K562 (cell line): ENCODE measurements around the gene SEC14L1. TPM values are rescaled to one million over a fixed set of nuclear protein-coding genes. Genes with fewer than 3 reads are reported as not detected.
A peak's percentile ranks its signal among the peaks of the same experiment; 100 is the strongest.

Experiments used
- BRD9 ChIP-seq: fragments of 450-650 bp; IDR thresholded peaks from 2 replicates; pipeline ENCODE4 v1.6.1; 2018; ENCODE audit warnings: low read depth; ENCODE audit not compliant: partially characterized antibody
- CBX2 ChIP-seq: fragments of 200-600 bp; sonication (generic); IDR thresholded peaks from one replicate; pipeline ENCODE4 v1.6.1; 2012; ENCODE audit warnings: mild to moderate bottlenecking, low read length, inconsistent platforms; ENCODE audit not compliant: insufficient read depth, poor library complexity, severe bottlenecking
- CEBPB ChIP-seq: fragments of 450-650 bp; IDR thresholded peaks from 2 replicates; pipeline ENCODE4 v1.6.1; 2016; ENCODE audit warnings: missing genetic modification characterization, missing compliant biosample characterization
- E2F3 ChIP-seq: fragments of 250-450 bp; sonication (Bioruptor Pico); IDR thresholded peaks from 2 replicates; pipeline ENCODE4 v1.4.0; 2020; ENCODE audit warnings: mild to moderate bottlenecking
- EP400 ChIP-seq: fragments of 450-650 bp; IDR thresholded peaks from 2 replicates; pipeline ENCODE4 v1.6.1; 2017; ENCODE audit warnings: antibody characterized with exemption, mild to moderate bottlenecking, moderate library complexity
- FOXA3 ChIP-seq, 2 experiments: fragments of 450-650 bp in 1 of 2; sonication (generic) in 1 of 2; formaldehyde crosslinking; IDR thresholded peaks in 1 of 2; conservative IDR thresholded peaks in 1 of 2; 2 replicates each; pipeline versions ENCODE4 v1.4.0 to v1.8.0; 2020 to 2022; ENCODE audit warnings: mild to moderate bottlenecking in 2 of 2, missing genetic modification reagents in 1 of 2
- KHSRP ChIP-seq: fragments of 450-650 bp; IDR thresholded peaks from 2 replicates; pipeline ENCODE4 v1.6.1; 2017
- MAX ChIP-seq: sonication (generic); formaldehyde crosslinking; IDR thresholded peaks from 2 replicates; pipeline ENCODE4 v1.9.0; 2022; ENCODE audit warnings: mild to moderate bottlenecking, missing genetic modification reagents
- MNT ChIP-seq, 2 experiments: fragments of 450-650 bp; conservative IDR thresholded peaks; 2 replicates each; pipeline ENCODE4 v1.6.1; 2017; ENCODE audit warnings: mild to moderate bottlenecking in 2 of 2, moderate library complexity in 2 of 2
- NFATC3 ChIP-seq: fragments of 450-650 bp; IDR thresholded peaks from 2 replicates; pipeline ENCODE4 v1.6.1; 2017; ENCODE audit warnings: mild to moderate bottlenecking
- PURB ChIP-seq: sonication (generic); formaldehyde crosslinking; IDR thresholded peaks from 2 replicates; pipeline ENCODE4 v1.9.0; 2021; ENCODE audit warnings: low read depth, mild to moderate bottlenecking, missing genetic modification reagents
- RAD21 ChIP-seq, 2 experiments: fragments of 250-450 bp in 1 of 2; fragments of 450-650 bp in 1 of 2; sonication (Bioruptor Pico) in 1 of 2; formaldehyde crosslinking in 1 of 2; IDR thresholded peaks in 1 of 2; conservative IDR thresholded peaks in 1 of 2; 2 replicates each; pipeline versions ENCODE4 v1.4.0 to v1.8.0; 2020 to 2022; ENCODE audit warnings: mild to moderate bottlenecking in 2 of 2, moderate library complexity in 1 of 2
- RBM34 ChIP-seq: fragments of 200-400 bp; formaldehyde crosslinking; IDR thresholded peaks from 2 replicates; pipeline ENCODE4 v1.6.1; 2018; ENCODE audit warnings: low read length, borderline replicate concordance; ENCODE audit not compliant: insufficient read depth
- TAF1 ChIP-seq: IDR thresholded peaks from 2 replicates; pipeline ENCODE4 v1.6.1; 2011; ENCODE audit warnings: mild to moderate bottlenecking, low read length, moderate library complexity; ENCODE audit not compliant: insufficient read depth, control insufficient read depth, severe bottlenecking; ENCODE audit errors: extremely low read depth
- TSC22D4 ChIP-seq: fragments of 450-650 bp; IDR thresholded peaks from 2 replicates; pipeline ENCODE4 v1.6.1; 2016; ENCODE audit warnings: missing genetic modification characterization, missing biosample characterization, control low read depth
- ZBTB11 ChIP-seq, 3 experiments: fragments of 200-800 bp in 1 of 3; fragments of 250-450 bp in 1 of 3; fragments of 450-650 bp in 1 of 3; sonication (Bioruptor Pico) in 1 of 3; sonication (Bioruptor generic) in 1 of 3; formaldehyde crosslinking in 1 of 3; IDR thresholded peaks; 2 replicates each; pipeline versions ENCODE4 v1.6.1 to v1.8.0; 2016 to 2022; ENCODE audit warnings: mild to moderate bottlenecking in 2 of 3, missing genetic modification characterization in 2 of 3, missing compliant biosample characterization in 1 of 3, moderate library complexity in 1 of 3
- ZBTB12 ChIP-seq: fragments of 250-450 bp; sonication (Bioruptor Pico); IDR thresholded peaks from 2 replicates; pipeline ENCODE4 v1.4.0; 2020
- ZBTB17 ChIP-seq: fragments of 450-650 bp; formaldehyde crosslinking; IDR thresholded peaks from 2 replicates; pipeline ENCODE4 v1.4.0; 2020; ENCODE audit warnings: mild to moderate bottlenecking
- ZKSCAN1 ChIP-seq: fragments of 150-350 bp; IDR thresholded peaks from 2 replicates; pipeline ENCODE4 v1.6.1; 2016; ENCODE audit warnings: low read depth, low read length
- ZNF41 ChIP-seq: fragments of 250-450 bp; sonication (Bioruptor Pico); conservative IDR thresholded peaks from 2 replicates; pipeline ENCODE4 v1.4.0; 2020; ENCODE audit warnings: mild to moderate bottlenecking
- ZNF77 ChIP-seq: fragments of 250-450 bp; sonication (Bioruptor Pico); IDR thresholded peaks from 2 replicates; pipeline ENCODE4 v1.5.0; 2020
- polyA plus RNA-seq, 8 experiments: library from polyadenylated mRNA; depleted of rRNA in 4 of 8; stranded (reverse) in 5 of 8; unstranded in 3 of 8; fragments of >200 nt; fragmentation: Nextera tagmentation in 2 of 8; fragmentation: Illumina TruSeq in 1 of 8; extraction: Ambion mirVana in 2 of 8; extraction: Trizol in 1 of 8; gene quantifications; 2 replicates each; pipeline versions ENCODE4 v1.2.1 to v1.2.3, GENCODE V29; 2011 to 2014; ENCODE audit warnings: inconsistent platforms in 1 of 8, missing spikeins in 1 of 8
- total RNA-seq, 7 experiments: library from RNA; depleted of rRNA in 6 of 7; stranded (reverse); fragments of >200 nt in 6 of 7; fragmentation: Illumina TruSeq in 2 of 7; extraction: Trizol in 2 of 7; gene quantifications; 2 replicates each; pipeline versions ENCODE4 v1.2.1 to v1.2.3, GENCODE V29; 2011 to 2021; ENCODE audit warnings: low replicate concordance in 1 of 7

The SEC14L1 gene
- total and polyA plus RNA-seq, 9 of the 15 experiments (the other 6 are each of a cell fraction or from before 2014, with no cell fraction given), result 3.1 to 39.7 (median 15.2) TPM

- peak; percentile 57 to 82; a peak in 3 of 4 replicates for TF ChIP-seq MNT (conservative IDR thresholded peaks at IDR 0.05)
- 0 out of 2 replicates have a peak, but pooled peaks have one; percentile 31 for TF ChIP-seq ZNF41 (CRISPR knock-in tag)
- TF ChIP-seq ZBTB11 (CRISPR knock-in tag; IDR thresholded peaks at IDR 0.05), result peak in 1 of 3 experiments; percentile 83; a peak in 2 of 6 replicates
- TF ChIP-seq MAX (CRISPR knock-in tag), result peak; percentile 84
- TF ChIP-seq BRD9, result peak; percentile 31
- peak; percentile 96 for TF ChIP-seq E2F3 (CRISPR knock-in tag)
- TF ChIP-seq ZBTB17 (CRISPR knock-in tag), result 0 out of 2 replicates have a peak, but pooled peaks have one; percentile 79
- TF ChIP-seq TSC22D4 (tag), result no peak
- no peak for TF ChIP-seq KHSRP
- peak; percentile 73 to 82 for TF ChIP-seq FOXA3 (CRISPR knock-in tag; conservative IDR thresholded peaks at IDR 0.05 in 1 of 2, IDR thresholded peaks at IDR 0.05 in 1 of 2)
- 0 out of 2 replicates have a peak, but pooled peaks have one; percentile 47 for TF ChIP-seq ZBTB12 (CRISPR knock-in tag)
- no peak for TF ChIP-seq CBX2
- no peak for TF ChIP-seq PURB (CRISPR knock-in tag)
- peak; percentile 58 for TF ChIP-seq TAF1
- TF ChIP-seq ZNF77, result no peak
- TF ChIP-seq CEBPB (tag), result no peak
- peak; percentile 18 to 30; a peak in 3 of 4 replicates for TF ChIP-seq RAD21 (CRISPR knock-in tag; conservative IDR thresholded peaks at IDR 0.05 in 1 of 2, IDR thresholded peaks at IDR 0.05 in 1 of 2)
- no peak for TF ChIP-seq NFATC3
- TF ChIP-seq EP400, result peak; percentile 59; the same call in 1 of the 2 replicates
- 0 out of 2 replicates have a peak, but pooled peaks have one; percentile 15 for TF ChIP-seq ZKSCAN1
- TF ChIP-seq RBM34, result 0 out of 2 replicates have a peak, but pooled peaks have one; percentile 51
These were observed 447 bp upstream of the SEC14L1 start (continued) for GRCh38 chr17:77140166-77140877.
